Endodermal cell (in vitro differentiated cells): Measurements from ENCODE around the gene DDN. TPM values are rescaled to one million over a fixed set of nuclear protein-coding genes. Genes with fewer than 3 reads are reported as not detected.

Experiments
- DNase-seq: peaks from one replicate; pipeline ENCODE4 v3.0.0-alpha.2; 2017
- H3K27ac ChIP-seq: 2 replicates; pipeline ENCODE4 v1.5.1; 2013; ENCODE audit warnings: mild to moderate bottlenecking, low read depth, low read length, moderate library complexity
- H3K27me3 ChIP-seq: 2 replicates; pipeline ENCODE4 v1.6.1; 2013; ENCODE audit warnings: mild to moderate bottlenecking, low read length, moderate library complexity; ENCODE audit not compliant: insufficient read depth, control insufficient read depth, poor library complexity, severe bottlenecking
- H3K36me3 ChIP-seq: 2 replicates; pipeline ENCODE4 v1.7.0; 2013; ENCODE audit warnings: mild to moderate bottlenecking, low read length, moderate library complexity; ENCODE audit not compliant: control insufficient read depth, insufficient read depth
- H3K4me1 ChIP-seq: one replicate; pipeline ENCODE4 v1.7.0; 2013; ENCODE audit warnings: low read length; ENCODE audit not compliant: control insufficient read depth, insufficient read depth
- H3K4me3 ChIP-seq: 2 replicates; pipeline ENCODE4 v1.5.1; 2013; ENCODE audit warnings: mild to moderate bottlenecking, low read length, moderate library complexity
- H3K9ac ChIP-seq: 2 replicates; pipeline ENCODE4 v1.6.1; 2013; ENCODE audit warnings: mild to moderate bottlenecking, low read length, moderate library complexity; ENCODE audit not compliant: poor library complexity, severe bottlenecking; ENCODE audit errors: extremely low read depth
- H3K9me3 ChIP-seq: 2 replicates; pipeline ENCODE4 v1.6.1; 2013; ENCODE audit warnings: mild to moderate bottlenecking, low read length, moderate library complexity; ENCODE audit not compliant: control insufficient read depth
- H3K27ac Mint-ChIP-seq: 2 replicates; pipeline ENCODE4 v1.8.0; 2020; ENCODE audit warnings: mixed read lengths
- H3K27me3 Mint-ChIP-seq: 2 replicates; pipeline ENCODE4 v1.8.0; 2021; ENCODE audit warnings: mild to moderate bottlenecking, mixed read lengths; ENCODE audit not compliant: insufficient read depth
- H3K36me3 Mint-ChIP-seq: 2 replicates; pipeline ENCODE4 v1.8.0; 2020; ENCODE audit warnings: low read depth, mixed read lengths
- H3K4me1 Mint-ChIP-seq: 2 replicates; pipeline ENCODE4 v1.8.0; 2020; ENCODE audit warnings: mixed read lengths
- H3K4me3 Mint-ChIP-seq: 2 replicates; pipeline ENCODE4 v1.8.0; 2020; ENCODE audit warnings: mild to moderate bottlenecking, moderate library complexity, mixed read lengths
- H3K9me3 Mint-ChIP-seq: 2 replicates; pipeline ENCODE4 v1.8.0; 2020; ENCODE audit warnings: mild to moderate bottlenecking, mixed read lengths
- WGBS, 2 experiments: methylation state at CpG; one replicate each; pipeline versions ENCODE4 v1.1.5 to v1.1.7; 2013; ENCODE audit warnings: missing lambda C conversion rate in 2 of 2, mixed read lengths in 1 of 2; ENCODE audit not compliant: insufficient coverage in 1 of 2, insufficient read length in 1 of 2; 5-methylcytosine and 5-hydroxymethylcytosine counted together
- total RNA-seq, 2 donors: library from RNA; stranded (reverse); fragmentation: NEBNext Ultra II Directional in 1 of 2; extraction: Animal tissue kit (Norgen Biotek cat#: 25700) in 1 of 2; gene quantifications; 2 replicates in 1 of 2; 3 replicates in 1 of 2; pipeline ENCODE4 v1.2.1, GENCODE V29; 2021
- TF ChIP-seq, protein P1 (sequence below): fragments of 200-600 bp; sonication (generic); conservative IDR thresholded peaks from 2 replicates; pipeline ENCODE4 v1.5.0; 2021; ENCODE audit warnings: antibody characterized with exemption, mild to moderate bottlenecking

Gene DDN
- total RNA-seq, 2 donors from 2014 or later = 0.31 to 0.33 TPM

DNA sequence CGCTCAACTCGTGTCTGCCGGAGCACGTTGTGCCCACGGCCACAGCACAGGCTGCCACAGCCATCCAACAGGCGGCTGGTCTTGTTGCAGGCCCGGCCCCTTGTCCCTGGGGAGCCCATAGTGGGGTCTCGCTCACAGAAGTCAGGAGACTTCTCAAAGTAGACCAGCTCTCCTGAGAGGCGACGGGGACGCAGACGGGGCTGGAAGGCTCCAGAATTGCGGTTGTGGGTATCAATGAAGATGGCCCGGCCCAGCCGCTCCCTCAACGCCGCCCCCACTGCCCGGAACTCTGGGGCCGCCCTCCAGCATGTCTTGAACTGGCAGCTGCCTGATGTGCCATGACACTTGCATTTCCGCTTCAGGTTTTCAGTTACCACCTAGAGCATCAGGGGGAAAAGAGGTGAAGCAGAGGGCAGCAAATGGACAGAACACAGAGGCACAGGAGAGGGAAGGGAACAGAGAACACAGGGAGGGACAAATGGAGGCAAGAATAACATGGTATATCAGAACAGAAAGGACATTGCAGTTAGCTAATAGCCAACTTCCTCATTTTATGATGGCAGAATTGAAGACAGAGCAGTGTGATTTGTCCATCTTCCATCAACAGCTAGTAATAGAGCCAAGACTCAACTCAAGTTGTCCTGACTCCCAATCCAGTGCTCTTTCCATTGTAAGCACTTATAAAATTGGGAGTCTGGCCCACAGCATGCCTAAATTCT, 32.8 kb downstream of the DDN start:
- Mint-ChIP-seq H3K4me1 (peaks cover 17% of the 10 kb centered on the region), H3K4me3 (no peak overlapping the region), H3K9me3 (no peaks in the 10 kb centered on the region), H3K27ac (no peak overlapping the region), H3K27me3 (peaks cover 43% of the 10 kb centered on the region), H3K36me3 (no peaks in the 10 kb centered on the region)
- TF ChIP-seq, protein P1, sequence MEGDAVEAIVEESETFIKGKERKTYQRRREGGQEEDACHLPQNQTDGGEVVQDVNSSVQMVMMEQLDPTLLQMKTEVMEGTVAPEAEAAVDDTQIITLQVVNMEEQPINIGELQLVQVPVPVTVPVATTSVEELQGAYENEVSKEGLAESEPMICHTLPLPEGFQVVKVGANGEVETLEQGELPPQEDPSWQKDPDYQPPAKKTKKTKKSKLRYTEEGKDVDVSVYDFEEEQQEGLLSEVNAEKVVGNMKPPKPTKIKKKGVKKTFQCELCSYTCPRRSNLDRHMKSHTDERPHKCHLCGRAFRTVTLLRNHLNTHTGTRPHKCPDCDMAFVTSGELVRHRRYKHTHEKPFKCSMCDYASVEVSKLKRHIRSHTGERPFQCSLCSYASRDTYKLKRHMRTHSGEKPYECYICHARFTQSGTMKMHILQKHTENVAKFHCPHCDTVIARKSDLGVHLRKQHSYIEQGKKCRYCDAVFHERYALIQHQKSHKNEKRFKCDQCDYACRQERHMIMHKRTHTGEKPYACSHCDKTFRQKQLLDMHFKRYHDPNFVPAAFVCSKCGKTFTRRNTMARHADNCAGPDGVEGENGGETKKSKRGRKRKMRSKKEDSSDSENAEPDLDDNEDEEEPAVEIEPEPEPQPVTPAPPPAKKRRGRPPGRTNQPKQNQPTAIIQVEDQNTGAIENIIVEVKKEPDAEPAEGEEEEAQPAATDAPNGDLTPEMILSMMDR = no peak
- H3K27me3 ChIP-seq = peaks cover 38% of the 10 kb centered on the region
- no peak overlapping the region for H3K9ac ChIP-seq
- no peak overlapping the region for H3K27ac ChIP-seq
- H3K4me3 ChIP-seq = no peak overlapping the region
- no peaks in the 10 kb centered on the region for H3K9me3 ChIP-seq
- no peaks in the 10 kb centered on the region for H3K36me3 ChIP-seq
- H3K4me1 ChIP-seq = no peaks in the 10 kb centered on the region
- DNase-seq = peak; percentile 66
- 85 to 90% methylated on average over 12 to 20 of the region's 20 CpGs for WGBS, 2 experiments

DNA sequence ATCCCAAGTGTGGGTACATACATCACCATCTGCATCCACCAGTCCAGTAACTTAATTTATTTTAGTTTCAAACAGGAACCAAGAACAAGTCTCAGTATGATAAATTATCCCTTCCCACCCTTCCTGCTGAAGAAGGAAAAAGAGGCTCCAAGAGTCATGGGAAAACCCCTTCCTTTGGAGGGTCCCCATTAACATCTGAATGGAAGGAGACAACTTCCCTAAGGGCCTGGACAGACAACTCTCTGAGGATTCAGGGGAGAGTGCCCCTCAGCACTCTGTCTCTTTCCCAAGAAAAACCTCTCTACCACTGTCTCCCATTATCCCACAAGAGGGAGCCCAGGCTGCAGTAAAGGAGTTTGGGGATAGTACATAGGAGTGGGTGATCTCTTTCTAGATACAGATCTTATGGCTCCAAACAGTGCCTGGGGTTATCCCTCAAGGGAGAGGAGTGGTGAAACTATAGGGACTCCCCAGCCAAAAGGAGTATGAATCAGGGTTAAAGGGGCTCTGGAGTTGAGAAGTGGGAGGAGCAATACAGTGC, 33.8 kb downstream of the DDN start:
- Mint-ChIP-seq H3K27ac (peak overlapping the region; percentile 17), H3K4me3 (no peak overlapping the region)

DNA sequence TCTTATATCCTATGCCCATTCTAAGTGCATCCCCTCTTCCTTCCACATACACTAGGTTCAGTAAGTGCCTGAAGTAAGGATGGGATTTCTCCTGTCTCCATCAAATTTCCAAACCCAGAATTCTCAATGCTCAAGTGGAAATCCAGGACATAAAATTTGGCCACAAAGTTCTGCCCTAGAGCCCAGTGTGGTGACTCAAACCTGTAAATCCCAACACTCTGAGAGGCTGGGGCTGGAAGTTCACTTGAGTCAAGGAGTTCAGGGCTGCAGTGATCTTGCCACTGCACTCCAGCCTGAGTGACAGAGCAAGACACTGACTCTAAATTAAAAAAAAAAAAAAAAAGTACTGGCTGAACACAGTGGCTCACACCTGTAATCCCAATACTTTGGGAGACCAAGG, 37.4 kb downstream of the DDN start:
- H3K27ac ChIP-seq = no peak overlapping the region
- Mint-ChIP-seq H3K9me3 (no peaks in the 10 kb centered on the region), H3K4me3 (no peak overlapping the region), H3K27me3 (peaks cover 11% of the 10 kb centered on the region), H3K36me3 (no peaks in the 10 kb centered on the region), H3K4me1 (peaks cover 12% of the 10 kb centered on the region), H3K27ac (no peak overlapping the region)
- no peaks in the 10 kb centered on the region for H3K27me3 ChIP-seq
- H3K4me1 ChIP-seq = no peaks in the 10 kb centered on the region
- TF ChIP-seq, protein P1 = no peak
- DNase-seq = no peak
- H3K36me3 ChIP-seq = no peaks in the 10 kb centered on the region
- no peak overlapping the region for H3K9ac ChIP-seq
- H3K9me3 ChIP-seq = no peaks in the 10 kb centered on the region
- H3K4me3 ChIP-seq = no peak overlapping the region

More for the DNA sequence above, 33.8 kb downstream of the DDN start:
- H3K4me1 Mint-ChIP-seq = peaks cover 7% of the 10 kb centered on the region
- H3K27ac ChIP-seq = no peak overlapping the region
- H3K27me3 ChIP-seq = peaks cover 29% of the 10 kb centered on the region
- H3K4me3 ChIP-seq = no peak overlapping the region
- no peak overlapping the region for H3K9ac ChIP-seq
- H3K36me3 Mint-ChIP-seq = no peaks in the 10 kb centered on the region
- no peaks in the 10 kb centered on the region for H3K9me3 ChIP-seq
- H3K36me3 ChIP-seq = no peaks in the 10 kb centered on the region
- H3K4me1 ChIP-seq = no peaks in the 10 kb centered on the region
- peaks cover 38% of the 10 kb centered on the region for H3K27me3 Mint-ChIP-seq
- DNase-seq = peak; percentile 81
- H3K9me3 Mint-ChIP-seq = no peaks in the 10 kb centered on the region
- TF ChIP-seq, protein P1 = peak; percentile 66
